CD8-positive, alpha-beta memory T cell (primary cell): ENCODE data around the gene B3GAT3. TPM values are rescaled to one million over a fixed set of nuclear protein-coding genes. Genes with fewer than 3 reads are reported as not detected.

Source experiments
- CTCF ChIA-PET: fragments of 350-600 bp; sonication (Branson Sonifier 250); formaldehyde crosslinking; loops from one replicate; lab custom pipeline; 2021; ENCODE audit warnings: antibody characterized with exemption; lab: Charles Lee
- POLR2A ChIA-PET: fragments of 350-600 bp; sonication (Branson Sonifier 250); formaldehyde crosslinking; loops from one replicate; lab custom pipeline; 2021; ENCODE audit warnings: antibody characterized with exemption; lab: Charles Lee
- DNase-seq, 5 donors: peaks; one replicate each; pipeline versions ENCODE4 v3.0.0 to v3.0.0-alpha.2; 2020 to 2022; ENCODE audit warnings: mixed read lengths in 1 of 5
- H3K27ac ChIP-seq: one replicate; pipeline ENCODE4 v1.7.0; 2013; ENCODE audit warnings: low read depth, mild to moderate bottlenecking, low read length, moderate library complexity
- H3K27me3 ChIP-seq: 2 replicates; pipeline ENCODE4 v1.7.0; 2013; ENCODE audit warnings: low read length, mild to moderate bottlenecking; ENCODE audit not compliant: insufficient read depth, poor library complexity, severe bottlenecking
- H3K36me3 ChIP-seq: 2 replicates; pipeline ENCODE4 v1.7.0; 2013; ENCODE audit warnings: mild to moderate bottlenecking, low read length, moderate library complexity; ENCODE audit not compliant: insufficient read depth
- H3K4me1 ChIP-seq: 2 replicates; pipeline ENCODE4 v1.7.0; 2013; ENCODE audit warnings: mild to moderate bottlenecking, low read length, moderate library complexity; ENCODE audit not compliant: insufficient read depth
- H3K4me3 ChIP-seq: 2 replicates; pipeline ENCODE4 v1.7.0; 2013; ENCODE audit warnings: mild to moderate bottlenecking, low read length
- H3K9me3 ChIP-seq: 2 replicates; pipeline ENCODE4 v1.7.0; 2013; ENCODE audit warnings: mild to moderate bottlenecking, low read length
- H3K27ac Mint-ChIP-seq, 8 donors: one replicate each; pipeline ENCODE4 v1.8.0; 2020 to 2021; ENCODE audit warnings: mixed read lengths in 8 of 8, mild to moderate bottlenecking in 6 of 8, inconsistent platforms in 3 of 8, moderate library complexity in 3 of 8
- H3K27me3 Mint-ChIP-seq, 2 donors: one replicate each; pipeline ENCODE4 v1.8.0; 2020 to 2021; ENCODE audit warnings: mixed read lengths in 2 of 2, mild to moderate bottlenecking in 1 of 2, moderate library complexity in 1 of 2
- H3K36me3 Mint-ChIP-seq, 3 donors: one replicate each; pipeline ENCODE4 v1.8.0; 2020 to 2021; ENCODE audit warnings: mixed read lengths in 3 of 3, inconsistent platforms in 1 of 3, mild to moderate bottlenecking in 1 of 3
- H3K4me1 Mint-ChIP-seq, 3 donors: one replicate each; pipeline ENCODE4 v1.8.0; 2020 to 2021; ENCODE audit warnings: mixed read lengths in 3 of 3, inconsistent platforms in 1 of 3, mild to moderate bottlenecking in 1 of 3
- H3K4me3 Mint-ChIP-seq, 7 donors: one replicate each; pipeline ENCODE4 v1.8.0; 2020 to 2021; ENCODE audit warnings: mixed read lengths in 7 of 7, mild to moderate bottlenecking in 6 of 7, moderate library complexity in 4 of 7, inconsistent platforms in 2 of 7
- H3K9me3 Mint-ChIP-seq, 5 donors: one replicate each; pipeline ENCODE4 v1.8.0; 2020 to 2022; ENCODE audit warnings: mixed read lengths in 5 of 5, mild to moderate bottlenecking in 3 of 5, moderate library complexity in 2 of 5, inconsistent platforms in 1 of 5
- polyA plus RNA-seq: library from polyadenylated mRNA; unstranded; fragments of 300-500 nt; fragmentation: Illumina TruSeq; gene quantifications from one replicate; pipeline ENCODE4 v1.2.3, GENCODE V29; 2021
- total RNA-seq, 2 experiments: library from RNA; stranded (reverse); gene quantifications; one replicate each; pipeline ENCODE4 v1.2.3, GENCODE V29; 2021

The B3GAT3 gene
- total RNA-seq (10 to 100 TPM; 67.4 to 68.2 TPM), polyA plus RNA-seq (48.9 TPM)

- peak; percentile 95 to 98 (median 97) for DNase-seq
- peak within 1 kb of the TSS; percentile 80 for H3K27ac ChIP-seq
- H3K36me3 ChIP-seq, result peaks cover 14% of the 10 kb centered on the region
- peaks cover 0 to 1% of the 10 kb centered on the region in 2 donors for H3K27me3 Mint-ChIP-seq
- ChIA-PET CTCF (interaction anchor here (0.9 to 3.7 kb wide), 16 partner anchors 8 to 81 kb away, joined by 3 to 24 read pairs (median 3); partner anchors contain the start of genes C11orf98, CSKMT, EEF1G and EML3), POLR2A (interaction anchor here (0.6 to 3.5 kb wide), 19 partner anchors 10 to 260 kb away, joined by 3 to 34 read pairs (median 5); partner anchors contain the start of genes C11orf98, CSKMT, EEF1G and EML3)
- peaks cover 16% of the 10 kb centered on the region for H3K4me1 ChIP-seq
- H3K27ac Mint-ChIP-seq, result peak within 1 kb of the TSS; percentile 89 to 100 (median 97)
- H3K36me3 Mint-ChIP-seq, result peaks cover 0 to 49% (median 3%) of the 10 kb centered on the region in 3 donors
- peak within 1 kb of the TSS; percentile 94 for H3K4me3 ChIP-seq
- H3K4me3 Mint-ChIP-seq, result peak within 1 kb of the TSS; percentile 90 to 96 (median 94)
- H3K9me3 ChIP-seq, result no peaks in the 10 kb centered on the region
- H3K4me1 Mint-ChIP-seq, result peaks cover 15 to 28% (median 26%) of the 10 kb centered on the region in 3 donors
- no peaks in the 10 kb centered on the region for H3K27me3 ChIP-seq
- no peaks in the 10 kb centered on the region for H3K9me3 Mint-ChIP-seq
Observed at GRCh38 chr11:62621567-62622470, at the start of gene B3GAT3. B3GAT3 (minus strand) TSS chr11:62621986; CDS start chr11:62621947, 39 bp downstream.

DNA sequence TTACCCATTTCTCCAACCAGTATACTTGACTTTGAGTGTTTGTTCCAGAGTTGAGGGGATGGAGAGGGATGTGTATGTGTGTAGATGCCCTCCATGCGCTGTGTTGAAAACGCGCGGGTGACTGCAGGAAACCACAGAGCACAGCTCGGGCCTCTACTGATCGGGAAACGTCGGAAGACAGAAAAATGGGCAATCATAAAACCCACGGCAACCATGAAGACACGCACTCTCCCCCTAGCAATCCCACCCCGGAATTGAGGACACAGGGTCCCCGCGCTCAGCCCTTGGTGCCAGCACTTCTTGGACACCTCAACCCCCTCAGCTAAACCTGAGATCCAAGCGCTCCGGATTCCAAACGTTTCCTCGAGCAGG lies 49.4 kb upstream of the B3GAT3 start:
- ChIA-PET POLR2A (interaction anchor here (0.5 to 3.0 kb wide), 17 partner anchors 18 to 210 kb away, joined by 3 to 56 read pairs (median 6); partner anchors contain the start of genes B3GAT3, GNG3, HNRNPUL2 and INTS5), CTCF (interaction anchor here (0.9 to 2.9 kb wide), 15 partner anchors 8 to 247 kb away, joined by 3 to 8 read pairs (median 4); partner anchors contain the start of genes B3GAT3, EEF1G, GANAB and HNRNPUL2)
- Histone ChIP-seq H3K4me3 (peak overlapping the region; percentile 82), H3K9me3 (no peaks in the 10 kb centered on the region), H3K27me3 (no peaks in the 10 kb centered on the region), H3K36me3 (peaks cover 13% of the 10 kb centered on the region), H3K27ac (peak overlapping the region; percentile 91), H3K4me1 (peaks cover 41% of the 10 kb centered on the region)
- peak in 2 of 5 donors; percentile 23 to 59 for DNase-seq
- Mint-ChIP-seq H3K9me3 (no peaks in the 10 kb centered on the region), H3K4me1 (peaks cover 40 to 65% (median 57%) of the 10 kb centered on the region in 3 donors), H3K4me3 (peak overlapping the region; percentile 94 to 100 (median 100)), H3K27ac (peak overlapping the region; percentile 83 to 98 (median 97)), H3K27me3 (no peaks in the 10 kb centered on the region), H3K36me3 (peaks cover 0 to 50% (median 4%) of the 10 kb centered on the region in 3 donors)

- Histone ChIP-seq H3K4me3 (no peak overlapping the region), H3K9me3 (no peaks in the 10 kb centered on the region), H3K27ac (peak overlapping the region; percentile 91), H3K27me3 (no peaks in the 10 kb centered on the region), H3K4me1 (peaks cover 43% of the 10 kb centered on the region), H3K36me3 (peaks cover 13% of the 10 kb centered on the region)
- ChIA-PET POLR2A (interaction anchor here (0.6 to 3.0 kb wide), 8 partner anchors 16 to 192 kb away, joined by 3 to 56 read pairs (median 4); partner anchors contain the start of genes GANAB, INTS5 and TUT1), CTCF (interaction anchor here (1.7 to 2.9 kb wide), 2 partner anchors 23 to 25 kb away, joined by 4 to 7 read pairs; partner anchors contain the start of gene GANAB)
- Mint-ChIP-seq H3K36me3 (peaks cover 0 to 55% (median 2%) of the 10 kb centered on the region in 3 donors), H3K27me3 (peaks cover 0 to 4% of the 10 kb centered on the region in 2 donors), H3K4me1 (peaks cover 41 to 75% (median 54%) of the 10 kb centered on the region in 3 donors), H3K9me3 (no peaks in the 10 kb centered on the region), H3K27ac (peak overlapping the region; percentile 5 to 95 (median 89)), H3K4me3 (peak overlapping the region in 6 of 7 donors; percentile 20 to 100 (median 96))
- no peak for DNase-seq
Observed at GRCh38 chr11:62669420-62670161, 47.8 kb upstream of the B3GAT3 start.

GRCh38 chr11:62667460-62667859 lies 45.7 kb upstream of the B3GAT3 start:
- ChIA-PET CTCF (interaction anchor here (1.0 to 1.9 kb wide), 6 partner anchors 9 to 243 kb away, joined by 3 to 7 read pairs (median 4); partner anchors contain the start of genes B3GAT3, INTS5, TMEM179B and TUT1), POLR2A (interaction anchor here (0.7 to 4.6 kb wide), 5 partner anchors 15 to 76 kb away, joined by 3 to 52 read pairs (median 9); partner anchors contain the start of genes GANAB, INTS5, MTA2 and TUT1)
- H3K36me3 ChIP-seq, result peaks cover 18% of the 10 kb centered on the region
- H3K9me3 Mint-ChIP-seq, result no peaks in the 10 kb centered on the region
- no peak overlapping the region for H3K27ac ChIP-seq
- H3K36me3 Mint-ChIP-seq, result peaks cover 0 to 54% (median 4%) of the 10 kb centered on the region in 3 donors
- H3K4me1 Mint-ChIP-seq, result peaks cover 50 to 74% (median 53%) of the 10 kb centered on the region in 3 donors
- H3K9me3 ChIP-seq, result no peaks in the 10 kb centered on the region
- H3K27me3 ChIP-seq, result no peaks in the 10 kb centered on the region
- peak overlapping the region; percentile 17 to 100 (median 96) for H3K4me3 Mint-ChIP-seq
- DNase-seq, result no peak
- peaks cover 38% of the 10 kb centered on the region for H3K4me1 ChIP-seq
- H3K27me3 Mint-ChIP-seq, result peaks cover 0 to 4% of the 10 kb centered on the region in 2 donors
- peak overlapping the region in 4 of 8 donors; percentile 71 to 99 (median 82) for H3K27ac Mint-ChIP-seq
- H3K4me3 ChIP-seq, result peak overlapping the region; percentile 98

DNA sequence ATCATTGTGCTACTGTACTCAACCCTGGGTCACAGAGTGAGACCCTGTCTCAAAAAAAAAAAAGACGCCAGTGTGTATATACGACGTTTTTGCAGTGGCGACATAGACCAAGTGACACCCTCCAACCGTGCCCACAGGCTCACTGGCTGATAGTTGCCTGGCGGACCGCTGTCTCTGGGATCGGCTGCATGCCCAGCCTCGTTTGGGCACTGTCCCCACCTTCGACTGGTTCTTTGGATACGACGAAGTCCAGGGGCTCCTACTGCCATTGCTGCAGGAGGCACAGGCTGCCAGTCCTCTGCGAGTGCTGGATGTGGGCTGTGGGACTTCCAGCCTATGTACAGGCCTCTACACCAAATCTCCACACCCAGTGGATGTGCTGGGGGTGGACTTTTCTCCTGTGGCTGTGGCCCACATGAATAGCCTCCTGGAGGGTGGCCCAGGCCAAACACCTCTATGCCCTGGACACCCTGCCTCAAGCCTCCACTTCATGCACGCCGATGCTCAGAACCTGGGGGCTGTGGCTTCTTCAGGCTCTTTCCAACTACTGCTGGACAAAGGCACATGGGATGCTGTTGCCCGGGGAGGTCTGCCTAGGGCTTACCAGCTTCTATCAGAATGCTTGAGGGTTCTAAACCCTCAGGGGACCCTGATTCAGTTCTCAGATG lies 44.6 kb upstream of the B3GAT3 start:
- Mint-ChIP-seq H3K4me1 (peaks cover 44 to 64% (median 44%) of the 10 kb centered on the region in 3 donors), H3K9me3 (no peaks in the 10 kb centered on the region), H3K4me3 (peak overlapping the region; percentile 96 to 100 (median 97)), H3K36me3 (peaks cover 0 to 51% (median 4%) of the 10 kb centered on the region in 3 donors), H3K27ac (peak overlapping the region; percentile 80 to 99 (median 94)), H3K27me3 (peaks cover 0 to 4% of the 10 kb centered on the region in 2 donors)
- Histone ChIP-seq H3K27ac (peak overlapping the region; percentile 89), H3K27me3 (no peaks in the 10 kb centered on the region), H3K9me3 (no peaks in the 10 kb centered on the region), H3K36me3 (peaks cover 18% of the 10 kb centered on the region), H3K4me3 (peak overlapping the region; percentile 98), H3K4me1 (peaks cover 34% of the 10 kb centered on the region)
- ChIA-PET POLR2A (interaction anchor here (0.5 to 4.6 kb wide), 17 partner anchors 7 to 215 kb away, joined by 3 to 71 read pairs (median 12); partner anchors contain the start of genes B3GAT3, BSCL2, GANAB and GNG3), CTCF (interaction anchor here (1.0 to 3.4 kb wide), 8 partner anchors 10 to 242 kb away, joined by 4 to 44 read pairs (median 9); partner anchors contain the start of genes EML3, TMEM179B and TUT1)
- no peak for DNase-seq

GRCh38 chr11:62665599-62666258 lies 43.9 kb upstream of the B3GAT3 start:
- H3K27ac Mint-ChIP-seq, result peak overlapping the region; percentile 94 to 99 (median 96)
- H3K27me3 Mint-ChIP-seq, result peaks cover 0 to 4% of the 10 kb centered on the region in 2 donors
- peak overlapping the region; percentile 98 for H3K4me3 ChIP-seq
- peaks cover 29% of the 10 kb centered on the region for H3K4me1 ChIP-seq
- H3K36me3 ChIP-seq, result peaks cover 18% of the 10 kb centered on the region
- peak overlapping the region; percentile 89 for H3K27ac ChIP-seq
- H3K4me3 Mint-ChIP-seq, result peak overlapping the region; percentile 96 to 100 (median 97)
- ChIA-PET POLR2A (interaction anchor here (0.5 to 4.6 kb wide), 34 partner anchors 8 to 256 kb away, joined by 3 to 71 read pairs (median 7); partner anchors contain the start of genes B3GAT3, BSCL2, EEF1G and GANAB), CTCF (interaction anchor here (0.7 to 3.4 kb wide), 22 partner anchors 10 to 282 kb away, joined by 3 to 44 read pairs (median 4); partner anchors contain the start of genes EEF1G, EML3, GANAB and INTS5)
- H3K4me1 Mint-ChIP-seq, result peaks cover 37 to 58% (median 37%) of the 10 kb centered on the region in 3 donors
- DNase-seq, result peak; percentile 53 to 84 (median 57)
- no peaks in the 10 kb centered on the region for H3K9me3 ChIP-seq
- no peaks in the 10 kb centered on the region for H3K27me3 ChIP-seq
- H3K36me3 Mint-ChIP-seq, result peaks cover 0 to 49% (median 4%) of the 10 kb centered on the region in 3 donors
- H3K9me3 Mint-ChIP-seq, result no peaks in the 10 kb centered on the region
